ENCODE measurements around the gene LAMA3. TPM values are rescaled to one million over a fixed set of nuclear protein-coding genes. Genes with fewer than 3 reads are reported as not detected.

LAMA3 gene
- total and polyA plus RNA-seq, 10 donors: 1.3 to 7.1 (median 3.0) TPM

GRCh38 chr18:23875966-23876895 is 187.0 kb downstream of the LAMA3 start:
- H3K27ac ChIP-seq: no peak overlapping the region
- H3K4me1 ChIP-seq: peaks cover 0 to 28% (median 9%) of the 10 kb centered on the region in 6 donors
- TF ChIP-seq POLR2A (IDR thresholded peaks at IDR 0.05) (no peak), POLR2AphosphoS5 (IDR thresholded peaks at IDR 0.05) (no peak), CTCF (IDR thresholded peaks at IDR 0.05 in 8 of 11, conservative IDR thresholded peaks at IDR 0.05 in 3 of 11) (no peak)
- intact Hi-C loops (cut with DNase I; ENCODE audit: low total_unique reads): no loop called here
- no peaks in the 10 kb centered on the region for H3K9me3 ChIP-seq
- H3K27me3 ChIP-seq (replicated peaks in 1 of 7): no peaks in the 10 kb centered on the region
- H3K36me3 ChIP-seq: no peaks in the 10 kb centered on the region
- 92 to 94% (median 94%) methylated on average over 11 of the region's 11 CpGs for WGBS, 5 donors
- no peak for DNase-seq
- H3K4me3 ChIP-seq: no peak overlapping the region

- DNase-seq: no peak
- 85 to 93% (median 91%) methylated on average over 7 of the region's 7 CpGs for WGBS, 5 donors
- Histone ChIP-seq H3K27ac (no peak overlapping the region), H3K9me3 (no peaks in the 10 kb centered on the region), H3K4me3 (no peak overlapping the region), H3K4me1 (peaks cover 0 to 22% (median 2%) of the 10 kb centered on the region in 6 donors), H3K36me3 (no peaks in the 10 kb centered on the region), H3K27me3 (replicated peaks in 1 of 7) (no peaks in the 10 kb centered on the region)
- intact Hi-C loops (cut with DNase I; ENCODE audit: low total_unique reads): no loop called here
- TF ChIP-seq POLR2A (IDR thresholded peaks at IDR 0.05) (no peak), CTCF (IDR thresholded peaks at IDR 0.05 in 8 of 11, conservative IDR thresholded peaks at IDR 0.05 in 3 of 11) (no peak), POLR2AphosphoS5 (IDR thresholded peaks at IDR 0.05) (no peak)
Measured at GRCh38 chr18:23876921-23877320, 187.7 kb downstream of the LAMA3 start.

- H3K36me3 ChIP-seq: no peaks in the 10 kb centered on the region
- no peaks in the 10 kb centered on the region for H3K27me3 ChIP-seq (replicated peaks in 1 of 7)
- no peaks in the 10 kb centered on the region for H3K9me3 ChIP-seq
- TF ChIP-seq CTCF (IDR thresholded peaks at IDR 0.05 in 8 of 11, conservative IDR thresholded peaks at IDR 0.05 in 3 of 11) (no peak), POLR2A (IDR thresholded peaks at IDR 0.05) (no peak), POLR2AphosphoS5 (IDR thresholded peaks at IDR 0.05) (no peak)
- intact Hi-C loops (cut with DNase I; ENCODE audit: low total_unique reads): no loop called here
- no peak overlapping the region for H3K27ac ChIP-seq
- H3K4me1 ChIP-seq: peaks cover 0 to 17% (median 0%) of the 10 kb centered on the region in 6 donors
- WGBS, 5 donors: 42 to 70% (median 53%) methylated on average over 4 of the region's 4 CpGs
- no peak for DNase-seq
- H3K4me3 ChIP-seq: no peak overlapping the region
Measured at GRCh38 chr18:23877371-23877770, 188.1 kb downstream of the LAMA3 start.

- intact Hi-C loops (cut with DNase I; ENCODE audit: low total_unique reads): no loop called here
- Histone ChIP-seq H3K27ac (no peak overlapping the region), H3K4me1 (peaks cover 0 to 7% (median 0%) of the 10 kb centered on the region in 6 donors), H3K27me3 (replicated peaks in 1 of 7) (no peaks in the 10 kb centered on the region), H3K9me3 (no peaks in the 10 kb centered on the region), H3K4me3 (no peak overlapping the region), H3K36me3 (no peaks in the 10 kb centered on the region)
- TF ChIP-seq POLR2A (IDR thresholded peaks at IDR 0.05) (no peak), POLR2AphosphoS5 (IDR thresholded peaks at IDR 0.05) (no peak), CTCF (IDR thresholded peaks at IDR 0.05 in 8 of 11, conservative IDR thresholded peaks at IDR 0.05 in 3 of 11) (no peak)
- DNase-seq: no peak
- 82 to 88% (median 83%) methylated on average over 11 of the region's 11 CpGs for WGBS, 5 donors
Measured at GRCh38 chr18:23878336-23878900, 189.2 kb downstream of the LAMA3 start.

All from spleen (tissue), 11 donors.